Nephron progenitor cell (in vitro differentiated cells): ENCODE data around the gene MYADML2.

Source experiments
- DNase-seq: peaks from one replicate; pipeline ENCODE4 v3.0.0; 2021
- H3K27ac Mint-ChIP-seq: 2 replicates; pipeline ENCODE4 v1.8.0; 2021; ENCODE audit warnings: mild to moderate bottlenecking, moderate library complexity, mixed read lengths
- H3K27me3 Mint-ChIP-seq: 2 replicates; pipeline ENCODE4 v1.8.0; 2021; ENCODE audit warnings: mild to moderate bottlenecking, low read depth, mixed read lengths; ENCODE audit not compliant: poor library complexity
- H3K36me3 Mint-ChIP-seq: 2 replicates; pipeline ENCODE4 v1.8.0; 2021; ENCODE audit warnings: low read depth, mixed read lengths
- H3K4me1 Mint-ChIP-seq: 2 replicates; pipeline ENCODE4 v1.8.0; 2021; ENCODE audit warnings: mixed read lengths
- H3K4me3 Mint-ChIP-seq: 2 replicates; pipeline ENCODE4 v1.8.0; 2021; ENCODE audit warnings: mild to moderate bottlenecking, moderate library complexity, mixed read lengths
- H3K9me3 Mint-ChIP-seq: 2 replicates; pipeline ENCODE4 v1.8.0; 2021; ENCODE audit warnings: mild to moderate bottlenecking, moderate library complexity, mixed read lengths
- CTCF ChIP-seq: fragments of 200-600 bp; sonication (generic); IDR thresholded peaks from 2 replicates; pipeline ENCODE4 v1.5.0; 2021; ENCODE audit warnings: antibody characterized with exemption

The MYADML2 gene, protein sequence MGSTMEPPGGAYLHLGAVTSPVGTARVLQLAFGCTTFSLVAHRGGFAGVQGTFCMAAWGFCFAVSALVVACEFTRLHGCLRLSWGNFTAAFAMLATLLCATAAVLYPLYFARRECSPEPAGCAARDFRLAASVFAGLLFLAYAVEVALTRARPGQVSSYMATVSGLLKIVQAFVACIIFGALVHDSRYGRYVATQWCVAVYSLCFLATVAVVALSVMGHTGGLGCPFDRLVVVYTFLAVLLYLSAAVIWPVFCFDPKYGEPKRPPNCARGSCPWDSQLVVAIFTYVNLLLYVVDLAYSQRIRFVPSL

GRCh38 chr17:81947189-81947588 lies at the start of gene MYADML2:
Gene MYADML2 (minus strand): TSS chr17:81947233. CDS start chr17:81941741, 5,492 bp downstream.
- H3K27ac Mint-ChIP-seq: no peak within 1 kb of the TSS
- no peak within 1 kb of the TSS for H3K4me3 Mint-ChIP-seq
- H3K27me3 Mint-ChIP-seq: peaks cover 3% of the 10 kb centered on the region
- peaks cover 17% of the 10 kb centered on the region for H3K4me1 Mint-ChIP-seq
- H3K9me3 Mint-ChIP-seq: no peaks in the 10 kb centered on the region
- no peak for TF ChIP-seq CTCF
- H3K36me3 Mint-ChIP-seq: no peaks in the 10 kb centered on the region
- no peak for DNase-seq

DNA sequence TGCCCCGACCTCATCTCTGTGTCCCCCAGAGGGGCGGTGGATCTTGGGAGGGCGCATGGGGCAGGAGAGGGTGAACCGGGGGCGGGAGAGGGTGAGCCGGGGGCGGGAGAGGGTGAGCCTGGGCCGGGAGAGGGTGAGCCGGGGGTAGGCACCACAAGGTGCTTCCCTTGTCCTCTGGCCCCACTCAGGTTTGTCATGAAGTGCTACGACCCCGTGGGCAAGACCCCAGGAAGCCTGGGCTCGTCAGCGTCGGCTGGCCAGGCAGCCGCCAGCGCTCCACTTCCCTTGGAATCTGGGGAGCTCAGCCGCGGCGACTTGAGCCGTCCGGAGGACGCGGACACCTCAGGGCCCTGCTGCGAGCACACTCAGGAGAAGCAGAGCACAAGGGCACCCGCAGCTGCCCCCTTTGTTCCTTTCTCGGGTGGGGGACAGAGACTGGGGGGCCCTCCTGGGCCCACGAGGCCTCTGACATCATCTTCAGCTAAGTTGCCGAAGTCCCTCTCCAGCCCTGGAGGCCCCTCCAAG lies 49.3 kb upstream of the MYADML2 start:
- Mint-ChIP-seq H3K4me1 (peaks cover 75% of the 10 kb centered on the region), H3K27ac (peak overlapping the region; percentile 19), H3K27me3 (no peaks in the 10 kb centered on the region), H3K36me3 (peaks cover 14% of the 10 kb centered on the region), H3K4me3 (no peak overlapping the region), H3K9me3 (no peaks in the 10 kb centered on the region)
- no peak for DNase-seq
- TF ChIP-seq CTCF: no peak

DNA sequence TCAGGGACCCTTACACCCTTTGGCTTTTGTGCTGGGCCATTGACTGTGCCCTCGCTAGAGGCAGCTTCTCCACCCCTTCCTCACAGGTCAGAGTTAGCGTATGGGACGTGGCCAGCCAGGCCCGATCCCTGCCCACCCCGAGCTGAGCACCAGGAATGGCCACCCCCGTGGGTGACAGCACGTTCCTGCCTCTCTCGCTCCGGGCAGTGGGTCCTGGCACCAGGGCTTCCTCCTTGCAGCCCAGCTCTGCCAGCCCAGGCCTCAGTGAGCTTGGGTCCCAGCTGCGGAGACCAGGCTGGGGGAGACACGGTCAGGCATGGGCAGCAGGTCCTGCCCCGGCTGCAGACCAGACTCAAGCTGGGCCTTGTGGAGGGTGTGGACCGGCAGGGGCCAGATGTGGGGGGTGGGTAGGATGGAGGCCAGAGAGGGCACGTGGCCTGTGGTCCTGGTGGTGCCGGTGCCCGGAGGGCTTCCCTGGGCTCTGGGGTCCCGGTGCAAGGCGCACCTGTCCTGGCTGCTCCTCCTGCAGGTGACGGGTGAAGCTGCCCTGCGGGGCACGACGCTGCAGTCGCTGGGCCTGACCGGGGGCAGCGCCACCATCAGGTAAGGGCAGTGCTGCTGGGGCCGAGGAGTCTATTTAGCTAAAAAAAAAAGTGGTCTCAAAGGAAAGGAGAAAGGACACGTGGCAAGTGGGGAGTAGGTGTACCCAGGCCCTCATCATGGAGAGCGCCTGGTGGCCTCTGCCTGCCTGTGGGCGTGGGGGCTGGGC lies 48.6 kb upstream of the MYADML2 start:
- no peak overlapping the region for H3K27ac Mint-ChIP-seq
- H3K27me3 Mint-ChIP-seq: no peaks in the 10 kb centered on the region
- DNase-seq: no peak
- H3K4me1 Mint-ChIP-seq: peaks cover 79% of the 10 kb centered on the region
- no peak overlapping the region for H3K4me3 Mint-ChIP-seq
- no peak for TF ChIP-seq CTCF
- H3K36me3 Mint-ChIP-seq: peaks cover 16% of the 10 kb centered on the region
- peaks cover under 1% of the 10 kb centered on the region for H3K9me3 Mint-ChIP-seq

DNA sequence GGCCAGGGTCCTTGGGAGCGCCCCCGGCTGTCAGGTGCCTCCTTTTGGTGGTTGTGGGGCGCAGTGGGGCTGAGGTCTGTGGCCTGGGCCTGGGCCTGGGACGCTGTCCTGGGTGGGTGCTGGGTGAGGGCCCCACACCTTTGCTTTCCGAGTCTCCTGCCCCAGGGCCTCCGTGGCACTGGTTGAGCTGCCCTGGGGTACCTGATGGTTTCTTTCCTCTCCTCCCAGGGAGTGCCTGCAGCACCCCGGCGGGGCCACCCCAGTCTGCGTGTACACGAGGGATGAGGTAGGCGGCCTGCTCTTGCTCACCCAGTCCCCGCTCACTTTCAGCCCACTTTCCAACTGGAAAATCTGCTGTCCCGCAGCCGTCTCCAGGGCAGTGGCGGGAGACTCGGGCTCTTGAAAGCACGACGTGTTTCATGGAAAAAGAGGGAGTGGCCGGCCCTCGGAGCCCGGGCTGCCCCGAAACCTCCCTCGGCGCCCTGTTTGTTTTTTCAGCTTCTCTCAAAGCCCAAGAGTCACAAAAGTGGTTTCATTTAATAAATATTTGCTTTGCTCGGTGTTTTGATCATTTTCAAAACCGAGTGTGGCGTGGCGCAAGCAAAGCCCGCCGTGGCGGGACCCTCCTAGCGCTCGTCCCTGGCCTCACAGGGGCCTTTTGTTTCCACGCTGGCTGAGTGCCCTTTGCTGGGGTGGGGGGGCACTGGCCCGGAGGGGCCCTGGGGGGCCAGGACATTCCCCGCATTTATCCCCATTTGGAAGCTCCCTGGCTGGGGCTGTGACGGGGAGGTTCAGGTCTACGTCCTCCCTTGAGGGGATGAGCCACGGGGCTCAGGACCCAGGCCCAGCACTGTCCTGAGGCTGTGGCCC lies 47.8 kb upstream of the MYADML2 start:
- peaks cover 77% of the 10 kb centered on the region for H3K4me1 Mint-ChIP-seq
- DNase-seq: no peak
- no peak for TF ChIP-seq CTCF
- H3K27me3 Mint-ChIP-seq: no peaks in the 10 kb centered on the region
- H3K9me3 Mint-ChIP-seq: peaks cover 3% of the 10 kb centered on the region
- H3K36me3 Mint-ChIP-seq: peaks cover 24% of the 10 kb centered on the region
- no peak overlapping the region for H3K27ac Mint-ChIP-seq
- H3K4me3 Mint-ChIP-seq: no peak overlapping the region

DNA sequence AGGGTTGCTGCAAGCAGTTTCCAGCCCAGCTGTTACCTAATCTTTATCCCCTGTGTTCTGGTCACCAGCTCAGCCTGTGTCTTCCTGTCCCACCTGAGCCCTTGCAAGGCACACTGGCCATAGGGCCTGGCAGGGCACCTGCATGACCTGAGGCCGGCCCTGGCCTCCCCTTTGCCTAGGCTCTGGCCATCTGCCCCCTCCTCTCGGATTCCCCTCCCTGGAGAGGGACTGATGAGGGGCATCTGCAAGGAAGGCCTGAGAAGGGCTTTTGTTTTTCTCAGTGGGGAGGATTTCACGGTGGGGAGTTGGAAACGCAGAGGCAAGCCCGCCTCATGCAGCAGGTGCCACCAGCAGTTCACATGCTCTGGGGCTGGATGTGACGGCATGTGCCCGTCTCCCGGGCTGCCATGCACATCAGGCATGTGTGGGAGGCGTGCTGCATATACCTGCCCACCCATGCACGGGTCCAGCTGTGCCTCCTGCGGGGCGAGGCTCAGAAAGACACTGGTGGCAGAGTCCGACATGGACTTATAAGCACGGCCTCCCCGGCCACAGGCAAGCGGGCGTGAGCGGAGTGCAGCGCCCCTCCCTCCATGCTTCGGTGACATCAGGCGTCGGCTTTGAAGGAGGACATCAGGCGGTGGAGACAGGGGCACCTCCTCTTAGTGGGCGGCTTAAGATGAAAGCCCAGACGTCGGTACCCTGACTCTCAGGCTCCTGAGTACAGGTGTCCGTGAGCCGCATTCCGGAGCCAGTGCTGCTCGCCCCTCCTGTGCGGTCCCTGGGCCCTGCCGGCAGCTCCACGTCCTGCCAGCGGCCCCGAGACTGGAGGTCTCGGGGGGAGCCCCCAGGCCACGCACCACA lies 46.9 kb upstream of the MYADML2 start:
- peaks cover 31% of the 10 kb centered on the region for H3K36me3 Mint-ChIP-seq
- H3K27ac Mint-ChIP-seq: no peak overlapping the region
- H3K27me3 Mint-ChIP-seq: no peaks in the 10 kb centered on the region
- peaks cover 3% of the 10 kb centered on the region for H3K9me3 Mint-ChIP-seq
- no peak for TF ChIP-seq CTCF
- no peak overlapping the region for H3K4me3 Mint-ChIP-seq
- DNase-seq: no peak
- H3K4me1 Mint-ChIP-seq: peaks cover 78% of the 10 kb centered on the region
